GM23338 (cell line): ENCODE data around the gene CD84. TPM values are rescaled to one million over a fixed set of nuclear protein-coding genes. Genes with fewer than 3 reads are reported as not detected.

Experiments used
- ATAC-seq: fragments of 200-7000 bp; cut with Tn5 transposase; 3 replicates; pipeline ENCODE4 v1.9.1; 2020
- DNase-seq: peaks from one replicate; pipeline ENCODE4 v3.0.0-alpha.2; 2015; ENCODE audit warnings: low spot score
- H2AFZ ChIP-seq: fragments of 200-600 bp; sonication (generic); 2 replicates; pipeline ENCODE4 v1.8.0; 2016; ENCODE audit warnings: antibody characterized with exemption, mild to moderate bottlenecking, moderate library complexity
- H3F3A ChIP-seq: fragments of 200-600 bp; sonication (generic); replicated peaks from 2 replicates; pipeline ENCODE4 v1.8.0; 2017; ENCODE audit warnings: antibody characterized with exemption, mixed run types, low read depth
- H3K27ac ChIP-seq: fragments of 200-600 bp; sonication (generic); 2 replicates; pipeline ENCODE4 v1.6.1; 2016; ENCODE audit warnings: low read depth
- H3K27me3 ChIP-seq: fragments of 200-600 bp; sonication (generic); 2 replicates; pipeline ENCODE4 v1.8.0; 2016; ENCODE audit warnings: mild to moderate bottlenecking, mixed run types, moderate library complexity; ENCODE audit not compliant: insufficient read depth
- H3K36me3 ChIP-seq: fragments of 200-600 bp; sonication (generic); 2 replicates; pipeline ENCODE4 v1.8.0; 2016; ENCODE audit warnings: mild to moderate bottlenecking; ENCODE audit not compliant: insufficient read depth
- H3K4me1 ChIP-seq: fragments of 200-600 bp; sonication (generic); 2 replicates; pipeline ENCODE4 v1.8.0; 2016; ENCODE audit warnings: mild to moderate bottlenecking, moderate library complexity; ENCODE audit not compliant: insufficient read depth
- H3K4me2 ChIP-seq: fragments of 200-600 bp; sonication (generic); 2 replicates; pipeline ENCODE4 v1.7.1; 2017; ENCODE audit warnings: mixed run types
- H3K4me3 ChIP-seq: fragments of 200-600 bp; sonication (generic); 2 replicates; pipeline ENCODE4 v1.6.1; 2016; ENCODE audit warnings: mixed run types
- H3K79me2 ChIP-seq: fragments of 200-600 bp; sonication (generic); replicated peaks from 2 replicates; pipeline ENCODE4 v1.8.0; 2017; ENCODE audit warnings: mild to moderate bottlenecking; ENCODE audit not compliant: insufficient read depth
- H3K9me2 ChIP-seq: fragments of 200-600 bp; sonication (generic); 2 replicates; pipeline ENCODE4 v1.8.0; 2017; ENCODE audit not compliant: insufficient read depth
- H4K20me1 ChIP-seq: fragments of 200-600 bp; sonication (generic); replicated peaks from 2 replicates; pipeline ENCODE4 v1.8.0; 2017; ENCODE audit warnings: mild to moderate bottlenecking; ENCODE audit not compliant: insufficient read depth
- H3K27ac Mint-ChIP-seq: 2 replicates; pipeline ENCODE4 v1.8.0; 2020; ENCODE audit warnings: inconsistent platforms, mild to moderate bottlenecking, moderate library complexity, mixed read lengths
- H3K27me3 Mint-ChIP-seq: 3 replicates; pipeline ENCODE4 v1.8.0; 2022; ENCODE audit warnings: low read depth, mild to moderate bottlenecking, moderate library complexity, mixed read lengths, inconsistent platforms; ENCODE audit not compliant: insufficient read depth, poor library complexity
- H3K36me3 Mint-ChIP-seq: 3 replicates; pipeline ENCODE4 v1.8.0; 2021; ENCODE audit warnings: low read depth, mild to moderate bottlenecking, inconsistent platforms, moderate library complexity, mixed read lengths
- H3K4me1 Mint-ChIP-seq: 3 replicates; pipeline ENCODE4 v1.8.0; 2020; ENCODE audit warnings: mild to moderate bottlenecking, inconsistent platforms, mixed read lengths
- H3K4me3 Mint-ChIP-seq: 3 replicates; pipeline ENCODE4 v1.8.0; 2021; ENCODE audit warnings: moderate library complexity, mild to moderate bottlenecking, inconsistent platforms, mixed read lengths
- H3K9me3 Mint-ChIP-seq: 3 replicates; pipeline ENCODE4 v1.8.0; 2020; ENCODE audit warnings: moderate library complexity, mild to moderate bottlenecking, inconsistent platforms, mixed read lengths
- CREB1 ChIP-seq: fragments of 250-450 bp; sonication (Bioruptor Pico); IDR thresholded peaks from 2 replicates; pipeline ENCODE4 v1.5.0; 2020; ENCODE audit warnings: low read depth, mild to moderate bottlenecking, moderate library complexity
- CTCF ChIP-seq, 2 experiments: fragments of 200-600 bp in 1 of 2; sonication (generic) in 1 of 2; conservative IDR thresholded peaks; 2 replicates each; pipeline versions ENCODE4 v1.5.1 to v1.6.1; 2016 to 2017; ENCODE audit warnings: antibody characterized with exemption in 2 of 2, low read depth in 2 of 2, mild to moderate bottlenecking in 2 of 2, moderate library complexity in 1 of 2
- ETS1 ChIP-seq: IDR thresholded peaks from 2 replicates; pipeline ENCODE4 v1.6.1; 2016; ENCODE audit warnings: antibody characterized with exemption
- EZH2 ChIP-seq: fragments of 200-600 bp; sonication (generic); IDR thresholded peaks from one replicate; pipeline ENCODE4 v1.8.0; 2017; ENCODE audit warnings: antibody characterized with exemption, mild to moderate bottlenecking, low read depth; ENCODE audit not compliant: unreplicated experiment
- EZH2phosphoT487 ChIP-seq: fragments of 200-600 bp; sonication (generic); IDR thresholded peaks from one replicate; pipeline ENCODE4 v1.8.1; 2018; ENCODE audit warnings: antibody characterized with exemption; ENCODE audit not compliant: unreplicated experiment
- JUNB ChIP-seq: IDR thresholded peaks from one replicate; pipeline ENCODE4 v1.6.1; 2016; ENCODE audit warnings: antibody characterized with exemption; ENCODE audit not compliant: unreplicated experiment
- NANOG ChIP-seq: IDR thresholded peaks from 2 replicates; pipeline ENCODE4 v1.6.1; 2016; ENCODE audit warnings: antibody characterized with exemption, borderline replicate concordance
- POLR2AphosphoS5 ChIP-seq: IDR thresholded peaks from 2 replicates; pipeline ENCODE4 v1.6.1; 2016; ENCODE audit warnings: antibody characterized with exemption, low read depth
- REST ChIP-seq: IDR thresholded peaks from one replicate; pipeline ENCODE4 v1.6.1; 2018; ENCODE audit warnings: antibody characterized with exemption; ENCODE audit not compliant: unreplicated experiment
- STAT1 ChIP-seq: IDR thresholded peaks from one replicate; pipeline ENCODE4 v1.6.1; 2016; ENCODE audit warnings: antibody characterized with exemption; ENCODE audit not compliant: unreplicated experiment
- ZNF114 ChIP-seq: fragments of 250-450 bp; sonication (Bioruptor Pico); IDR thresholded peaks from 2 replicates; pipeline ENCODE4 v1.5.0; 2020; ENCODE audit warnings: mild to moderate bottlenecking, moderate library complexity
- ZNF331 ChIP-seq: fragments of 250-450 bp; sonication (Bioruptor Pico); IDR thresholded peaks from 2 replicates; pipeline ENCODE4 v1.5.0; 2020; ENCODE audit warnings: low read depth, mild to moderate bottlenecking, moderate library complexity
- ZNF462 ChIP-seq: fragments of 250-450 bp; sonication (Bioruptor Pico); IDR thresholded peaks from 2 replicates; pipeline ENCODE4 v1.5.0; 2020; ENCODE audit warnings: mild to moderate bottlenecking, moderate library complexity
- polyA plus RNA-seq: library from polyadenylated mRNA; unstranded; fragments of >200 nt; fragmentation: Nextera tagmentation; extraction: Ambion mirVana; gene quantifications from 2 replicates; pipeline ENCODE4 v1.2.1, GENCODE V29; 2016
- total RNA-seq: library from RNA; depleted of rRNA; stranded (reverse); fragments of >200 nt; shearing (Covaris generic); gene quantifications from 2 replicates; pipeline ENCODE4 v1.2.3, GENCODE V29; 2014

Gene CD84
- total and polyA plus RNA-seq, 2 experiments from 2014 or later: not detected

GRCh38 chr1:160577671-160578070 lies 1.6 kb downstream of the CD84 start:
- no peak overlapping the region for H3K27ac ChIP-seq
- H3K27me3 ChIP-seq: no peaks in the 10 kb centered on the region
- Mint-ChIP-seq H3K36me3 (no peaks in the 10 kb centered on the region), H3K9me3 (no peaks in the 10 kb centered on the region), H3K4me3 (no peak overlapping the region), H3K27ac (no peak overlapping the region), H3K27me3 (no peaks in the 10 kb centered on the region), H3K4me1 (no peaks in the 10 kb centered on the region)
- no peak overlapping the region for H3K4me3 ChIP-seq
- H2AFZ ChIP-seq: no peak overlapping the region
- DNase-seq: no peak
- H3K9me2 ChIP-seq: no peaks in the 10 kb centered on the region; the same call in 1 of the 2 replicates
- no peak overlapping the region for H3K4me2 ChIP-seq
- TF ChIP-seq EZH2 (no peak), POLR2AphosphoS5 (no peak), CTCF (conservative IDR thresholded peaks at IDR 0.05; ENCODE audit: low read depth in 2 of 2) (no peak), CREB1 (CRISPR knock-in tag) (no peak), NANOG (no peak), JUNB (no peak), ZNF462 (CRISPR knock-in tag) (no peak), EZH2phosphoT487 (no peak), ETS1 (no peak), ZNF114 (CRISPR knock-in tag) (no peak), STAT1 (no peak), ZNF331 (CRISPR knock-in tag) (no peak), REST (no peak)
- H3F3A ChIP-seq: no peaks in the 10 kb centered on the region
- no peaks in the 10 kb centered on the region for H3K79me2 ChIP-seq
- no peaks in the 10 kb centered on the region for H3K4me1 ChIP-seq
- H4K20me1 ChIP-seq: no peaks in the 10 kb centered on the region
- H3K36me3 ChIP-seq: no peaks in the 10 kb centered on the region
- no peak for ATAC-seq
